Skeletal muscle tissue (tissue), 4 donors: ENCODE measurements around the gene ZCCHC3. TPM values are rescaled to one million over a fixed set of nuclear protein-coding genes. Genes with fewer than 3 reads are reported as not detected.
"Not testable (repeated sequence)": the region's sequence is repeated elsewhere in the genome, so short reads cannot be mapped to it uniquely, and the experiment has no call there.

Source experiments
- H3K27ac ChIP-seq: one replicate; pipeline ENCODE4 v1.7.0; 2013; ENCODE audit warnings: mild to moderate bottlenecking, low read depth, low read length, inconsistent platforms
- H3K27me3 ChIP-seq, 3 donors: one replicate each; pipeline ENCODE4 v1.7.0; 2013; ENCODE audit warnings: low read length in 3 of 3; ENCODE audit not compliant: control insufficient read depth in 3 of 3, insufficient read depth in 3 of 3
- H3K36me3 ChIP-seq, 3 donors: one replicate each; pipeline ENCODE4 v1.7.0; 2013; ENCODE audit warnings: low read length in 3 of 3; ENCODE audit not compliant: control insufficient read depth in 3 of 3, insufficient read depth in 3 of 3
- H3K4me1 ChIP-seq, 3 donors: one replicate each; pipeline ENCODE4 v1.7.0; 2013; ENCODE audit warnings: low read length in 3 of 3, mild to moderate bottlenecking in 3 of 3; ENCODE audit not compliant: control insufficient read depth in 3 of 3, insufficient read depth in 3 of 3
- H3K4me3 ChIP-seq, 3 donors: one replicate each; pipeline ENCODE4 v1.7.0; 2013; ENCODE audit warnings: low read length in 3 of 3
- H3K9ac ChIP-seq, 3 donors: one replicate each; pipeline ENCODE4 v1.7.0; 2013; ENCODE audit warnings: low read length in 3 of 3, mild to moderate bottlenecking in 3 of 3, moderate library complexity in 2 of 3, low read depth in 1 of 3
- H3K9me3 ChIP-seq, 3 donors: one replicate each; pipeline ENCODE4 v1.7.0; 2013; ENCODE audit warnings: low read length in 3 of 3; ENCODE audit not compliant: control insufficient read depth in 3 of 3
- total RNA-seq: library from RNA; depleted of rRNA; stranded (reverse); fragments of >200 nt; gene quantifications from one replicate; pipeline ENCODE4 v1.2.3, GENCODE V29; 2014
- donor health status: Osteomylitis.

ZCCHC3 gene, protein sequence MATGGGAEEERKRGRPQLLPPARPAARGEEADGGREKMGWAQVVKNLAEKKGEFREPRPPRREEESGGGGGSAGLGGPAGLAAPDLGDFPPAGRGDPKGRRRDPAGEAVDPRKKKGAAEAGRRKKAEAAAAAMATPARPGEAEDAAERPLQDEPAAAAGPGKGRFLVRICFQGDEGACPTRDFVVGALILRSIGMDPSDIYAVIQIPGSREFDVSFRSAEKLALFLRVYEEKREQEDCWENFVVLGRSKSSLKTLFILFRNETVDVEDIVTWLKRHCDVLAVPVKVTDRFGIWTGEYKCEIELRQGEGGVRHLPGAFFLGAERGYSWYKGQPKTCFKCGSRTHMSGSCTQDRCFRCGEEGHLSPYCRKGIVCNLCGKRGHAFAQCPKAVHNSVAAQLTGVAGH
- total RNA-seq: 39.1 TPM

DNA sequence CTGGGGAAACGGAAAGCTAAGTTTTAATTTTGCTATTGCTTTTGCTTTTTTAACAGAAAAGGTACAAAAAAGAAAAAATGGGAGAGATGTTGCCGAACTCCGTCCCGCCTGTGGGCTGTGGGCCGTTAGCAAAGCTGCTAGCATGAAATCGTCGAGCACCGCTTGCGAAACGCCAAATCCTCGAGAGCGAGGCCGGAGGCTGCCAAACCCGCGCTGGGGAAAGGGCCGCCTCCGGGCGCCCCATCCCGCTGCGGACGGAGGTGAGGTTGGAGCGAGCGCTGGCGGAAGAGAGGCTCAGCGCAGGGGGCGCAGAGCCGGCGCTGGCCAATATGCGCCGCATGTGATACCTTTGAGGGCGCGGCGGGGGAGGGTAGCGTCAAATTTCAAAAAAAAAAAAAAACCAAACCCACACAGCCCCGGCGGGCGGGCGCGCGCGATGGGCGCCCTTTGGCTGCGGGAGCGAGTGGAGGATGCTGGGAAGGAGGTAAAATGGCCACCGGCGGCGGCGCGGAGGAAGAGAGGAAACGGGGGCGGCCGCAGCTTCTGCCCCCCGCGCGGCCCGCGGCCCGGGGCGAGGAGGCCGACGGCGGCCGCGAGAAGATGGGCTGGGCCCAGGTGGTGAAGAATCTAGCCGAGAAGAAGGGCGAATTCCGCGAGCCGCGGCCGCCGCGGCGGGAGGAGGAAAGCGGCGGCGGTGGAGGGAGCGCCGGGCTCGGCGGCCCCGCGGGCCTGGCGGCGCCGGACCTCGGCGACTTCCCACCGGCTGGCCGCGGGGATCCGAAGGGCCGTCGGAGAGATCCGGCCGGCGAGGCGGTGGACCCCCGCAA, at the start of gene ZCCHC3:
Gene ZCCHC3, plus strand, starts transcription at position 473 of the 827 bp plus-strand sequence. Its CDS starts 17 bp downstream, at position 490.
- no peaks in the 10 kb centered on the region for H3K27me3 ChIP-seq
- no peaks in the 10 kb centered on the region for H3K36me3 ChIP-seq
- H3K4me3 ChIP-seq: peak within 1 kb of the TSS; percentile 96 to 98 (median 97)
- H3K9ac ChIP-seq: peak within 1 kb of the TSS; percentile 87 to 96 (median 91)
- peaks cover 14 to 36% (median 33%) of the 10 kb centered on the region in 3 donors for H3K4me1 ChIP-seq
- H3K27ac ChIP-seq: peak within 1 kb of the TSS; percentile 90
- no peaks in the 10 kb centered on the region for H3K9me3 ChIP-seq

DNA sequence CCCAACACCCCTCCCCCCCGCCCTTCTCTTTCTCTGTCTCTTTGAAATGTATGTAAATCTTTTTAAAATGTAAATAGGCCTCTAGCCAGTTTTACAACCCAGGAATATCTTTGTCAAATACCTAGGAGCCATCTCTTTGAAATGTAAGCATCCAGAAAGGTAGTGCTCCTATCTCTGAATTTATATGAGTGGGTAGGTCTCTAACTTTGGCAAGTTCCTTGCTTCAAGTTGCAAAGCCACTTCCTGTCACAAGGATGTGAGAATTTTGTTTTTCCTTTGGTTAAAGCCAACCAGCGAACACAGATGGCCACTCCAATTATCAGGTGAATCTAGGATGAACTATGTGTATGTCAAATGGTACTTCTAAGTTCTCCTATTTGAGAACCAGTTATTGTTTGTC, 46.0 kb upstream of the ZCCHC3 start:
- no peaks in the 10 kb centered on the region for H3K36me3 ChIP-seq
- no peak overlapping the region for H3K4me3 ChIP-seq
- no peak overlapping the region for H3K9ac ChIP-seq
- no peaks in the 10 kb centered on the region for H3K4me1 ChIP-seq
- H3K27me3 ChIP-seq: peaks cover 0 to 3% (median 0%) of the 10 kb centered on the region in 3 donors
- H3K9me3 ChIP-seq: no peaks in the 10 kb centered on the region
- no peak overlapping the region for H3K27ac ChIP-seq

DNA sequence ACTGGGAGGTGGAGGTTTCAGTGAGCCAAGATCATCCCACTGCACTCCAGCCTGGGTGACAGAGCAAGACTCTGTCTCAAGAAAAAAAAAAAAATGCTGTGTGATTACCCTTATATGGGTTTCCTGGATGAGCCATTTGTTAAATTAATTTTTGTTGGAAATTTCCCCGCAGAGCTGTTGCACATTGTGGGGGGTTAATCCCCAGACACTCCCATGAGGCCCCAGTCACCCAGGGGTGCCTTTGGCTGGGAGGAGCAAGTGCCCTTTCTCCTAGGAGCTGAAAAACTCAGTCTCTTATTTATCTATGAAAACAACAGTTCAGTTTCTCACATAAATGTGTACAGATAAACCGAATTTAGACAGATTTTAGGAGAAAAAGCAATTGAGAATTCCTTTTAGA, 44.6 kb upstream of the ZCCHC3 start:
- no peaks in the 10 kb centered on the region for H3K36me3 ChIP-seq
- peaks cover 0 to 3% (median 3%) of the 10 kb centered on the region in 3 donors for H3K27me3 ChIP-seq
- no peak overlapping the region for H3K27ac ChIP-seq
- H3K4me1 ChIP-seq: no peaks in the 10 kb centered on the region
- no peak overlapping the region for H3K9ac ChIP-seq
- no peak overlapping the region for H3K4me3 ChIP-seq
- no peaks in the 10 kb centered on the region for H3K9me3 ChIP-seq

DNA sequence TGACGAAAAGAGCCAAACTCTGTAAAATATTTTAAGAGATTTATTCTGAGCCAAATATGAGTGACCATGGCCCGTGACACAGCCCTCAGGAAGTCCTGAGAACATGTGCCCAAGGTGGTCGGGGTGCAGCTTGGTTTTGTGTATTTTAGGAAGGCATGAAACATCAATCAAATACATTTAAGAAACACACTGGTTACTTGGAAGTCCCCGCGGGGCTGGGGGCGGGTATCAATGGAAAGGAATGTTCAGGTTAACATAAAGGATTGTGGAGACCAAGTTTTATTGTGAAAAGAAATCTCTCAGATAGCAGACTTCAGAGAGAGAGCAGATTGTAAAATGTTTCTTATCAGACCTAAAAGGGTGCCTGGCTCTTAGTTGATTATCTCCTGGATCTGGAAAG, 43.9 kb upstream of the ZCCHC3 start:
- H3K9ac ChIP-seq, H3K36me3 ChIP-seq, H3K9me3 ChIP-seq, H3K4me1 ChIP-seq, H3K4me3 ChIP-seq, H3K27me3 ChIP-seq, H3K27ac ChIP-seq: not testable (repeated sequence)

DNA sequence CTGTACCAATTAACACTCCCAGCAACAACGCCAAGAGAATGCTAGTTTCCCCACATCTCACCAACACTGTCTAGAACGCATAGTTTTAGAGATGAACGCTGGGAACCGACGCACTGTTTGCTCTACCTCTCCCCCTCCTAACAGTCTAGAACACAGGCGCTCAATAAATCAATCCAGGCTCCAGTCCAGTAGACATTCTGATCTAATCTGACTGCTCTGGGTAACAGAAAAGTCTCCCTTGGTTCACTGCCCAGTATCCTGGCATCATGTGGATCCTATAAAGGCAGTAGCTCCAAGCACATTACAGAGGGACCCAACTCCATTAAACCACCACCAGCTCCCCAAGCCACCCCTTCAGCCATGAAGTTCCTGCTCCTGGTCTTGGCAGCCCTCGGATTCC, 40.0 kb upstream of the ZCCHC3 start, which contains the start of gene DEFB132:
Gene DEFB132, plus strand, starts transcription at position 306 of the 400 bp plus-strand sequence. Its CDS starts 55 bp downstream, at position 361.
- Histone ChIP-seq H3K9ac (no peak within 1 kb of the TSS), H3K4me1 (no peaks in the 10 kb centered on the region), H3K4me3 (no peak within 1 kb of the TSS), H3K9me3 (no peaks in the 10 kb centered on the region), H3K36me3 (no peaks in the 10 kb centered on the region), H3K27ac (no peak within 1 kb of the TSS), H3K27me3 (peaks cover 2 to 16% (median 7%) of the 10 kb centered on the region in 3 donors)

DNA sequence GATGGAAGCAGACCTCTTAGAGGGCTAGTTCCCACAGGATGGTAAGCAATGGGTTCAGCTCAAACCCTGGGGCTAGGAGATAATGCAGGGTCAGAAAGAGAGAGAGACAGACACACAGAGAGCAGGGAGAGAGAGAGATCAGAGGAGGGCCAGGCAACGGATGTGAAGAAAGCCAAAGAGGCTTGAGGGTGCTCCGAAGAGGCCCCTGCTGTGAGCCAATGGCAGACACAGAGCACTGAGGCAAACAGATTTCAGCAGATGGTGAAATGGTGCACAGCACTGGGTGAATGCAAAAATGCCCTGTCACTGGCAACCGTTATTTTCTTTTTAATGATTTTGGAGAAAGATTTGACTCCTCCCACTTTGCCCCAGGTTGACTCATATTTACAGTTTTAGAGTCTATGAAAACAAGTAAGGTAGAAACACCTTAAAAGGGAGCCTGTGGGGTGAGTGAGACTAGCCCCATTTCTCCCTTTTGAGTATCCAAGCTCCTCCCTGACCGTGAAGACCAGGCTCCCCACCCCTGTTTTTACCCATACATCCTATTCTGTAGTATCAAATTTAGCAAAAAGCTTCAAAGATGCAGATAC, 39.0 kb upstream of the ZCCHC3 start:
- H3K4me3 ChIP-seq: no peak overlapping the region
- no peak overlapping the region for H3K27ac ChIP-seq
- H3K9me3 ChIP-seq: no peaks in the 10 kb centered on the region
- no peak overlapping the region for H3K9ac ChIP-seq
- no peaks in the 10 kb centered on the region for H3K36me3 ChIP-seq
- no peaks in the 10 kb centered on the region for H3K4me1 ChIP-seq
- peaks cover 7 to 16% (median 8%) of the 10 kb centered on the region in 3 donors for H3K27me3 ChIP-seq

DNA sequence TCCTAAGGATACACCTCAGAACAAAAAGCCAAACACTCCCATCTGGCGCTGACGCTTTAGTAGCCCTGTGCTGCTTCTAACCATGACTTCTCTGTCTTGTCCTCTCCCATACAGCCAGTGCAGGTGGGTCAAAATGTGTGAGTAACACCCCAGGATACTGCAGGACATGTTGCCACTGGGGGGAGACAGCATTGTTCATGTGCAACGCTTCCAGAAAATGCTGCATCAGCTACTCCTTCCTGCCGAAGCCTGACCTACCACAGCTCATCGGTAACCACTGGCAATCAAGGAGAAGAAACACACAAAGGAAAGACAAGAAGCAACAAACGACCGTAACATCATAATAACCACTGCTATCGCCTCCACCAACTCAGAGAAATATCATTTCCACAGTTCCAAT, 38.4 kb upstream of the ZCCHC3 start:
- Histone ChIP-seq H3K36me3 (no peaks in the 10 kb centered on the region), H3K27ac (no peak overlapping the region), H3K27me3 (peaks cover 7 to 21% (median 9%) of the 10 kb centered on the region in 3 donors), H3K9ac (no peak overlapping the region), H3K4me1 (no peaks in the 10 kb centered on the region), H3K9me3 (no peaks in the 10 kb centered on the region), H3K4me3 (no peak overlapping the region)

DNA sequence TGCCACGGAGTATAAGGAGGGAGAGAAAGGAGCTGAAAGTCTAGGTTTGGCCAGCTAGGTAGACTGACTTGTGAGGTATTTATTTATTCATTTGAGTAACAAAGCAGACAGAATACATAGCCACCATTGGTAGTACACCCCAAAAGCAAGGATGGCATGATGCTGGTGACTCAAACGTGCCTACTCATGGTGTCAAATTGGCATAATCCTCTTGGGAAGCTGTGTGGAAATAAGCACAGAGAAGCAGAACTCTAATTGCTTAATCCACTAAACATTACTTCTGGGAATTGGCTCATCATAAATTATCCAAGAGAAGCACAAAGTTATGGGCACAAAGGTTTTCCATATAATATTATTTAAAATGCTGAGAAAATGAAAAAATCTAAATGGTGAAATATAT, 37.4 kb upstream of the ZCCHC3 start:
- H3K36me3 ChIP-seq: no peaks in the 10 kb centered on the region

DNA sequence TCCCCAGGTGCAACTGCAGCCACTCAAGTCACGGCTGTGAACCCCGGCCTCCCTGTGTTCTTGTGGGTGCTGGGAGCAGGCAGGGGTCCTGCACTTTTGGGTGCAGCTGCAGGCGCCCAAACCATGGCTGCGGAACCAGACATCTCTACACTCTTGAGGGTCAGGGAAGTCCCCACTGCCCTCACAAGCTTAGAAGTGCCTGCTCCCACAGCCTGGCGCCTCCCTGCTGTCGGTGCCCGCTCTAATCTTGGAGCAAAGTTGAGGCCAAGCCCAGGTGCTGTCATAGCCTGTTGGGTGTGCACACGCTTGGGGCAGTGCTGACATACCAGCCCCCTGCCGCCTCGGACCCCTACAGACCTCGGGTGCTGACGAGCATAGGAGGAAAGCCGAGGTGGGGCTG, 33.7 kb upstream of the ZCCHC3 start:
- no peak overlapping the region for H3K9ac ChIP-seq
- peaks cover 4 to 9% (median 8%) of the 10 kb centered on the region in 3 donors for H3K4me1 ChIP-seq
- no peaks in the 10 kb centered on the region for H3K9me3 ChIP-seq
- no peaks in the 10 kb centered on the region for H3K36me3 ChIP-seq
- no peak overlapping the region for H3K4me3 ChIP-seq
- no peak overlapping the region for H3K27ac ChIP-seq
- H3K27me3 ChIP-seq: peaks cover 0 to 14% (median 6%) of the 10 kb centered on the region in 3 donors

More for the DNA sequence above, 37.4 kb upstream of the ZCCHC3 start:
- Histone ChIP-seq H3K4me3 (no peak overlapping the region), H3K9me3 (no peaks in the 10 kb centered on the region), H3K27me3 (peaks cover 4 to 23% (median 9%) of the 10 kb centered on the region in 3 donors), H3K27ac (no peak overlapping the region), H3K9ac (no peak overlapping the region), H3K4me1 (no peaks in the 10 kb centered on the region)
